ENCODE data around the gene PPCDC.

DNA sequence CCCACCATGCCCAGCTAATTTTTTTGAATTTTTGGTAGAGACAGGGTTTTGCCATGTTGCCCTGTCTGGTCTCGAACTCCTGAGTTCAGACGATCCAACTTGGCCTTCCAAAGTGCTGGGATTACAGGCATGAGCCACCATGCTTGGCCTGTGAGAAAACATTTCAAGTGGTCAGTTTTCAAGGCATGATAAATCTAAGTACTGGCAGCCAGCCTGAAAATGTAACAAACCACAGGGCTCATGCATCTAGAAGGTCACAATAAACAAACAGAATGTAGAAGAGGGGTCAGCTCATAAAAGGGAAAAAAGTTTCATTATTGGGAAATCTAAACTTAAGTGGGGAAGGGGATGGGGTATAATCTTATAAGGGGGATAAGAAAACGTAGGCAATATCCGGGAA is 39.9 kb downstream of the PPCDC start:
- TF ChIP-seq, protein P1, sequence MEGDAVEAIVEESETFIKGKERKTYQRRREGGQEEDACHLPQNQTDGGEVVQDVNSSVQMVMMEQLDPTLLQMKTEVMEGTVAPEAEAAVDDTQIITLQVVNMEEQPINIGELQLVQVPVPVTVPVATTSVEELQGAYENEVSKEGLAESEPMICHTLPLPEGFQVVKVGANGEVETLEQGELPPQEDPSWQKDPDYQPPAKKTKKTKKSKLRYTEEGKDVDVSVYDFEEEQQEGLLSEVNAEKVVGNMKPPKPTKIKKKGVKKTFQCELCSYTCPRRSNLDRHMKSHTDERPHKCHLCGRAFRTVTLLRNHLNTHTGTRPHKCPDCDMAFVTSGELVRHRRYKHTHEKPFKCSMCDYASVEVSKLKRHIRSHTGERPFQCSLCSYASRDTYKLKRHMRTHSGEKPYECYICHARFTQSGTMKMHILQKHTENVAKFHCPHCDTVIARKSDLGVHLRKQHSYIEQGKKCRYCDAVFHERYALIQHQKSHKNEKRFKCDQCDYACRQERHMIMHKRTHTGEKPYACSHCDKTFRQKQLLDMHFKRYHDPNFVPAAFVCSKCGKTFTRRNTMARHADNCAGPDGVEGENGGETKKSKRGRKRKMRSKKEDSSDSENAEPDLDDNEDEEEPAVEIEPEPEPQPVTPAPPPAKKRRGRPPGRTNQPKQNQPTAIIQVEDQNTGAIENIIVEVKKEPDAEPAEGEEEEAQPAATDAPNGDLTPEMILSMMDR (IDR thresholded peaks at IDR 0.05) = no peak
- no peak for TF ChIP-seq POLR2A (IDR thresholded peaks at IDR 0.05)

Data from esophagus squamous epithelium (tissue), 4 donors.